Subcutaneous abdominal adipose tissue (tissue), 5 donors: ENCODE results near the gene THADA.

Experiments used
- H3K27ac ChIP-seq: one replicate; pipeline ENCODE4 v1.7.0; 2013; ENCODE audit warnings: low read depth, mild to moderate bottlenecking, inconsistent platforms, low read length, moderate library complexity
- H3K27me3 ChIP-seq, 5 donors: one replicate each; pipeline ENCODE4 v1.7.0; 2013; ENCODE audit warnings: low read length in 5 of 5, inconsistent platforms in 1 of 5; ENCODE audit not compliant: control insufficient read depth in 5 of 5, insufficient read depth in 4 of 5
- H3K36me3 ChIP-seq, 5 donors: one replicate each; pipeline ENCODE4 v1.7.0; 2013; ENCODE audit warnings: low read length in 5 of 5; ENCODE audit not compliant: control insufficient read depth in 5 of 5, insufficient read depth in 5 of 5
- H3K4me1 ChIP-seq, 5 donors: one replicate each; pipeline ENCODE4 v1.7.0; 2013; ENCODE audit warnings: low read length in 5 of 5, mild to moderate bottlenecking in 3 of 5, moderate library complexity in 1 of 5; ENCODE audit not compliant: control insufficient read depth in 5 of 5, insufficient read depth in 5 of 5
- H3K4me3 ChIP-seq, 5 donors: one replicate each; pipeline ENCODE4 v1.7.0; 2013; ENCODE audit warnings: low read length in 5 of 5, low read depth in 1 of 5
- H3K9ac ChIP-seq, 5 donors: one replicate each; pipeline ENCODE4 v1.7.0; 2013; ENCODE audit warnings: low read length in 5 of 5, mild to moderate bottlenecking in 4 of 5, moderate library complexity in 3 of 5
- H3K9me3 ChIP-seq, 5 donors: one replicate each; pipeline ENCODE4 v1.7.0; 2013; ENCODE audit warnings: low read length in 5 of 5; ENCODE audit not compliant: control insufficient read depth in 5 of 5
- donor health status: healthy.
- donor health status: healthy.
- donor health status: healthy.
- donor health status: healthy.
- donor health status: healthy.

Gene THADA

DNA sequence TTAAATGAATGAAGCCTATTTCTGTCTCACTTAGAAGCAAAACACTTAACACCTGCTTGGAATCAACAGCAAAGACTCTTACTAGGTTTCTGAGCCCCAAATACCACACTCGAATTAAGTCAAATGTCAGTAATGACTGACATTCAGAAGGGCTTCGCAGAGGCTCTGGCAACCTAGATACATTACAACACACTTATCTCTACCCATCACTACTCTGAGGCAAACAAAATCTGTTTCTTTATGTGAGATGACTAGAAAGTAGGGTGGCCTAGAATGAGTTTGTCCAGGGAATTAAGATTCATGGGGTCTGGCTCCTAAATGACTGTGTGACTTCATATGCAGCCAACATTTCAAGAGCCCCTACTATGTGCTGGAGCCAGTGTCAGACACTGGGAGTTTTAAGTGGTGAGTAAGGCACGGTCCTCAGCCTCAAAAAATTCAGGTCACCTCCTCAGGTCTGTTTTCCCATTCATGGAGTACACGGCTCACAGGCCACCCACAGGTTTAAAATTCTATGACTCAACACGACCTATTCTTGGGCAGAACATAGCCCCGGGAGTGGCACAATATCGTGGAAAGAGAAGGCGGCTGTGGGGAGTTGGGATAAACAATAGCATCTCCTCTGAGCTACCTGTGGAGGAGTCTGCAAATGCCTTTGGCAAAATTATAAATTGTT is 219.2 kb downstream of the THADA start:
- no peak overlapping the region for H3K27ac ChIP-seq
- H3K4me1 ChIP-seq: no peaks in the 10 kb centered on the region
- H3K36me3 ChIP-seq: no peaks in the 10 kb centered on the region
- no peak overlapping the region for H3K4me3 ChIP-seq
- no peaks in the 10 kb centered on the region for H3K9me3 ChIP-seq
- H3K9ac ChIP-seq: no peak overlapping the region
- H3K27me3 ChIP-seq: no peaks in the 10 kb centered on the region

DNA sequence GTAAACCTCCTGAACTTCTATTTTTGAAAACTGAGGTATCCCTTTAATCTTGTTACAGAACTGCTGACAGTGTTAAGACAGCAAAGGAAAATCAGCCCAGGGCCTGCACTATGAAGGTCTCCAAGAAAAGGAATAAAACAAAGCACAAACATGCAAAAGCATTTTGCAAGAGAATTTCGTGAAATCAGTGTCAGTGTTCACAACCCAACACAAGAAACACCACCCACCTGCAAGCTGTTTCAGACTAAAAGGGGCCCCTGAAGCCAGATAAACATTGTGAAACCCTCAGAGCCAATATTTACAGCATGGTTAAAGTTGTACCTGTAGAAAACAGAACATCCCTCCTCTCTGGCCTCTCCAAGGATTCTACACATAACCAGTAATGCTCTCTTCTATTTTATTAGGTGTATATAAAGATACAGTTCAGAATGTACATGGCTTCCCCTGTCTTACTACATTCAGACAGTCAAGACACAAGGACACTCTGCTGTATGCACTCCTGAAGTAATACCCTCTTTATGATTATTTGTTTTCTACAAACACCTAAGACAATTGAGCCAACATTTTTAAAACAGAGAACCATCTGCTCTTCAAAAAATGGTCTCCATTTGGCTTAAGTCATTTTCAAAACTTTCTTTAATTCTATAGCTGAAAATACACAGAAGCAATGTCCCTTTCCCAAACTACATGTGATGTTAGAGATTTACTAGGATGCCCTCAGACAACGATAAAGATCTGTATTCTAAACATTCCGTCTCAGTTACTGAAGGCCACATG is 219.9 kb downstream of the THADA start:
- Histone ChIP-seq H3K9me3 (no peaks in the 10 kb centered on the region), H3K36me3 (no peaks in the 10 kb centered on the region), H3K9ac (no peak overlapping the region), H3K27me3 (no peaks in the 10 kb centered on the region), H3K4me3 (no peak overlapping the region), H3K27ac (no peak overlapping the region), H3K4me1 (no peaks in the 10 kb centered on the region)

DNA sequence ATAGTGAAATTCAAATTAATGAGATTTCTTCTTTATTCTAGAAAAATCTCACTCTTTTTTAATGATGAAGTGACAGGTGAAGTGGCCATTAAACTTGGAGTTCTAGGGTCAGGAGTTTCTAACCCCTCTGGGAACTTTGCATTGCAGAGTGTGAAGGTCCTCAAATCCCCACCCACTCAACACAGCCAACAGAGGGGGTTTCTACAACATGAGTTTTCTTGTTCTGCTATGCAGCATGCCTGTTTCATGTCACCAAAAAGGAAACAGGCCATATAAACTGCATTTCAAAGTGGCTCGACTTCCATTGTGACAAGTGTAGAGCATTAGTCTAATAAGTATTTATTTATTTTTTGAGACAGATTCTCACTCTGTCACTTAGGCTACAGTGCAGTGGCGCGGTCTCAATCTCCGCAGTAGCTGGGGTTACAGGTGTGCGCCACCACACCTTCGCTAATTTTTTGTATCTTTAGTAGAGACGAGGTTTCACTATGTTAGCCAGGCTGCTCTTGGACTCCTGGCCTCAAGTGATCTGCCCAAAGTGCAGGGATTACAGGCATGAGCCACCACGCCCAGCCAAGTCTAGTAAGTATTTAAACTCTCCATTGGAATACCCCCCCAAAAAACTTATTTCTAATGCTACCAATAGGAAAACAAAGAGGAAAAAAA is 223.3 kb downstream of the THADA start:
- no peak overlapping the region for H3K9ac ChIP-seq
- H3K36me3 ChIP-seq: no peaks in the 10 kb centered on the region
- H3K27me3 ChIP-seq: no peaks in the 10 kb centered on the region
- peaks cover 0 to 14% (median 10%) of the 10 kb centered on the region in 5 donors for H3K4me1 ChIP-seq
- no peak overlapping the region for H3K4me3 ChIP-seq
- no peaks in the 10 kb centered on the region for H3K9me3 ChIP-seq
- H3K27ac ChIP-seq: no peak overlapping the region

DNA sequence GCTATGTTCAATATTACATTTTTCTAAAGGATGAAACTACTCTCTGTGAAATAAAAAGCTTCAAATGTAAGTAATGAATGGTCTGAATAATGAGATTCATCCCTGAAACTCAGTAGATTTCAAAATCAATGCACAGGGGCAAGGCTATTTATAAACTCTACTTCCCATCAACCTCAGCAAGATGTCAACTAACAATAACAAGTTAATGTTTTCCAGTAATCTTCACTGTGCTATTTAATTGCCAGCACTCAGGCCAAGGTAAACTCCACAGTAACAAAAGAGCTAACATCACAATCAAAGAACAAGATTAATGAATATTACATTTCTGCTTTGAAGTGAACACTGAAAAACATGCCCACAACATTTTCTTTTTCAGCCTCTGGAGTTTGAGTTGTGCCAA is 225.1 kb downstream of the THADA start:
- Histone ChIP-seq H3K4me3 (no peak overlapping the region), H3K27me3 (no peaks in the 10 kb centered on the region), H3K9me3 (no peaks in the 10 kb centered on the region), H3K9ac (no peak overlapping the region), H3K4me1 (peaks cover 0 to 14% (median 10%) of the 10 kb centered on the region in 5 donors), H3K27ac (no peak overlapping the region), H3K36me3 (no peaks in the 10 kb centered on the region)

DNA sequence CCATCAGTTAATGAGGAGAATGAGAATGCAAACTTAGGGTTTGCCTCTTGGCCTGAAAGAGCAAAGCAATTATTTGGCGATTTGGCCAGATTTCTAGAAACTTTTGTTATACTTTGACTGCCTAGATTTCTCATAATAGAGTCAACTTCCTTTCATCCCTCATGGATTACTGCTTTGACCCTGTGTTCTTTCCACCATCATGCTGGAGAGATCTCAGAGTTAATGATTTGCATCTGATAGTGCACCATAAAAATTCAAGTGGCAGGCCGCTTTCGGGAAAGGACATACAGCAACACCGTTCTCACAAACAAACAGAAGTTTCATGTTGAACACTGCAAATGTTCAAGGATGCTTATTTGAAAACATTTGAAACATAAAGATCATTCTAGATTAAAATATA is 225.7 kb downstream of the THADA start:
- H3K9me3 ChIP-seq: no peaks in the 10 kb centered on the region
- peak overlapping the region; percentile 4 for H3K27ac ChIP-seq
- H3K9ac ChIP-seq: no peak overlapping the region
- H3K4me3 ChIP-seq: no peak overlapping the region
- peaks cover 0 to 14% (median 10%) of the 10 kb centered on the region in 5 donors for H3K4me1 ChIP-seq
- H3K36me3 ChIP-seq: no peaks in the 10 kb centered on the region
- H3K27me3 ChIP-seq: no peaks in the 10 kb centered on the region

DNA sequence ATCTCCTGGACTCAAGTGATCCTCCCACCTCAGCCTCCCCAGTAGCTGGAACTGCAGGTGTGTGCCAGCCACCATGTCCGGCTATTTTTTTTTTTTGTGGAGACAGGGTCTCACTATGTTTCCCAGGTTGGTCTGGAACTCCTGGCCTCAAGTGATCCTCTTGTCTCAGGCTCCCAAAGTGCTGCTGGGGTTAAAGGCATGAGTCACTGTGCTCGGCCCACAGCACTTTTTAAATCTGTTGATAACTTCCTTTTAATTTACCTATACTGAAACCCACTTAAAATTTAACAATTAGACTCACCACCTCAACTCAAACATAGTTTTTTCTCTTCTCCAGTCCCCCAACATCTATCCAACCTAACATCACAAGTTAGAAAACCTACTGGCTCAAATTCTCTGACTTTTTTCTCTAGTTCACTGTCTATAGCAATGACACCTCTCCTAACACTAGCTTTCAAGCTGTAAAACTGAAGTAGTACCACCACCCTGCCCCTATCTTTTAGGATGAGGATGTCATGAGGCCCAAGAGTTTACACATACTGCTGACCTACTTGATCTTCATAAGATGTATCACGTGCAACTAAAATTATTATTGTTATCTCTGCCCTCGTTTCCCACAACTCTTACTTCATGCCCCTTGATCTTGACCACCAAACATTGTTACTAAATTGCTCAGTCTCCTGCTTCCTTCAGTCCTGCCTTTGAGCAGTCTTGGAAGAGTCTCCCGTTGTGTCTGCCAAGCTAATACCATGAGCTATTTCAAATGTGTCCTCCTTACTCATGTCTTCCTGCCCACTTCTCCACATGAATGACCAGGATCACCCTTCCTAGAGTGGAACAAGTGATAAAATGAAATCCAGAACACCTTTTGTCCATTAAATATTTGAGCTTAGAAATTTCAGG is 227.1 kb downstream of the THADA start:
- Histone ChIP-seq H3K4me3 (no peak overlapping the region), H3K27me3 (no peaks in the 10 kb centered on the region), H3K4me1 (peaks cover 0 to 14% (median 10%) of the 10 kb centered on the region in 5 donors), H3K9me3 (no peaks in the 10 kb centered on the region), H3K27ac (no peak overlapping the region), H3K36me3 (no peaks in the 10 kb centered on the region), H3K9ac (no peak overlapping the region)

DNA sequence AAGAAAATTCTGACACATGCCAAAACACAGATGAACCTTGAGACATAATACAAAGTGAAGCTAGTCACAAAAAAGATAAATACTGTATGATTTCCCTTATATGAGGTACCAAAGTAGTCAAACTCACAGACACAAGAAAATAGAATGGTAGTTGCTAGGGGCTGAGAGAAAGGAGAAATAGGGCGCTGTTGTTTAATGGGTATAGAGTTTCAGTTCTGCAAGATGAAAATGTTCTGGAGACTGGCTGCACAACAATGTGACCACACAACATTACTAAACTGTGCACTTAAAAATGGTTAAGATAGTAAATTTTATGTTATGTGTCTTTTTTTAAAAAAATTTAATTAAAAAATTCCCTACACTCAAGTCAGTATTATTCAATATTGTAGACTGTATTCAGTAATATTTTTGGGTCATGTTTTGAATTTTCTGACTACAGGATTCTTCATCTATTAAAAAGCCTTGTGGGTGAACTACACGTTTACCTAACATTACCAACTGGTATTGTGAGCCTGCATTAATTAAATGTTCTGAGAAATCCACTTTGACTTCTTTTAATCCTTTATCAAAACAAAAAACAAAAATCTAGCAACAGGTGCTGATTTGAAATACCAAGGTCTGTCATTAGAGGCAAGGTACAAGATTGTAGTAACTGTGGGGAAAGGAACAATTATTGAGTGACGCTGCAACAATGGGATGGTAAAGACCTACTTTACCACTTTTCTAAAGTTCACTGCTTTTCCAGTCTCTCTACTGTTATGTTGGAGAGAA is 228.6 kb downstream of the THADA start:
- Histone ChIP-seq H3K4me3 (no peak overlapping the region), H3K36me3 (no peaks in the 10 kb centered on the region), H3K4me1 (peaks cover 0 to 14% (median 10%) of the 10 kb centered on the region in 5 donors), H3K27ac (no peak overlapping the region), H3K9me3 (no peaks in the 10 kb centered on the region), H3K27me3 (no peaks in the 10 kb centered on the region), H3K9ac (no peak overlapping the region)

DNA sequence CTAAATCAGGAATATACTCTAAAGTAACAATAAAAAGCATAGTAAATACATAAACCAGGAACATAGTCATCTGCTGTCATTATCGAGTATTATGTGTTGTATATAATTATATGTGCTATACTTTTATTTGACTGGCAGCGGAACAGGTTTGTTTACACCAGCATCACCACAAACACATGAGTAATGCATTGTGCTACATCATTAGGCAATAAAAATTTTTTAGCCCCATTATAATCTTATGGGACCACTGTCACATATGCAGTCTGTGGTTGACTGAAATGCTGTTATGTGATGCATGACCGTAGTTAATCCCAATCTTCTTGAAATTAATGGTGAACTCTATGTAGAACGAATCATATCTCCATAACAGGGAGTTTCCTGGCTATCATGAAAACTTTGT is 232.7 kb downstream of the THADA start:
- Histone ChIP-seq H3K4me3 (no peak overlapping the region), H3K27me3 (no peaks in the 10 kb centered on the region), H3K36me3 (no peaks in the 10 kb centered on the region), H3K9me3 (no peaks in the 10 kb centered on the region), H3K27ac (no peak overlapping the region), H3K9ac (no peak overlapping the region), H3K4me1 (peaks cover 0 to 4% (median 0%) of the 10 kb centered on the region in 5 donors)

DNA sequence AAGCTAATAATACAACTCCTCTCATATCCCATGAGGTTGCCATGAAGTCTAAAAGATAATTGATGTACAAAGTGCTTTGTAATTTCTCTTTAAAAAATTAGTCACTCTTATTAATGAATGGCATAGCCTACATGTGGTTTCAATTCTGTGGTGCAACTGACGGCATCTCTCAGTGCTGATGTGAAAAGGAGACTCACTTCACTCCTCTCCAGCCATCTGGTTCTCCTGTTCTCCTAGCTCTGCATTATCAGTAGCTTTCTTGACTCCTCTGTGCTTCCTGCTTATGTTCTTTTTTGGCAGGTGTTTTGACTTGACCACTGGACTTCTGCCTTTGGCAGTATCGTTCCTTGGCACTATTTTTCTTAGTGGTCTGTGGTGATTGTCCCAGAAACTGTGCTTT is 234.6 kb downstream of the THADA start:
- H3K4me1 ChIP-seq: peaks cover 0 to 4% (median 0%) of the 10 kb centered on the region in 5 donors
- no peak overlapping the region for H3K4me3 ChIP-seq
- no peaks in the 10 kb centered on the region for H3K36me3 ChIP-seq
- no peaks in the 10 kb centered on the region for H3K9me3 ChIP-seq
- H3K9ac ChIP-seq: no peak overlapping the region
- H3K27me3 ChIP-seq: no peaks in the 10 kb centered on the region
- no peak overlapping the region for H3K27ac ChIP-seq
